Endothelial cell of umbilical vein (primary cell): ENCODE results near the gene TM9SF2. TPM values are rescaled to one million over a fixed set of nuclear protein-coding genes. Genes with fewer than 3 reads are reported as not detected.

Experiments
- BruUV-seq: library from RNA; stranded (reverse); fragments of 400-500 nt; replicated peaks from 2 replicates; lab custom pipeline; 2021; lab: Mats Ljungman, UMichigan
- CTCF ChIA-PET: fragments of 300-600, 350-600 bp; sonication (Branson Sonifier 250); formaldehyde crosslinking; loops from one replicate; lab custom pipeline; 2021; ENCODE audit warnings: antibody characterized with exemption, inconsistent platforms; lab: Charles Lee
- POLR2A ChIA-PET: fragments of 300-600, 350-600 bp; sonication (Branson Sonifier 250); formaldehyde crosslinking; loops from one replicate; lab custom pipeline; 2021; ENCODE audit warnings: antibody characterized with exemption, inconsistent platforms; lab: Charles Lee
- DNase-seq: peaks from one replicate; pipeline ENCODE4 v3.0.0-alpha.2; 2011; ENCODE audit warnings: low read depth, low spot score
- FAIRE-seq: peaks from 2 replicates; lab custom pipeline; 2011; peaks lifted over from hg19 to GRCh38; lab: Jason Lieb, UNC
- H2AFZ ChIP-seq: 2 replicates; pipeline ENCODE4 v1.6.0; 2012; ENCODE audit warnings: low read depth, low read length, control low read depth, inconsistent platforms
- H3K27ac ChIP-seq: 2 replicates; pipeline ENCODE4 v1.5.1; 2011; ENCODE audit warnings: low read depth, mild to moderate bottlenecking, control low read depth, low read length, moderate library complexity; ENCODE audit not compliant: insufficient read depth
- H3K27me3 ChIP-seq, 2 experiments: 2 replicates each; pipeline versions ENCODE4 v1.6.0 to v1.6.1; 2011; ENCODE audit warnings: low read length in 2 of 2, mixed read lengths in 1 of 2; ENCODE audit not compliant: control insufficient read depth in 2 of 2, insufficient read depth in 2 of 2
- H3K36me3 ChIP-seq, 2 experiments: 2 replicates in 1 of 2; 3 replicates in 1 of 2; pipeline ENCODE4 v1.5.1; 2011; ENCODE audit warnings: low read length in 2 of 2, mild to moderate bottlenecking in 1 of 2, moderate library complexity in 1 of 2; ENCODE audit not compliant: control insufficient read depth in 2 of 2, insufficient read depth in 2 of 2; ENCODE audit errors: extremely low read depth in 1 of 2
- H3K4me1 ChIP-seq: 3 replicates; pipeline ENCODE4 v1.5.1; 2011; ENCODE audit warnings: mild to moderate bottlenecking, low read length; ENCODE audit not compliant: control insufficient read depth, insufficient read depth; ENCODE audit errors: extremely low read depth
- H3K4me2 ChIP-seq: 2 replicates; pipeline ENCODE4 v1.6.1; 2011; ENCODE audit warnings: low read length, control low read depth, mixed read lengths; ENCODE audit not compliant: insufficient read depth
- H3K4me3 ChIP-seq, 3 experiments: fragments of 200-600 bp in 1 of 3; sonication (generic), shearing (Covaris generic) in 1 of 3; replicated peaks in 1 of 3; 2 replicates each; pipeline ENCODE4 v1.5.1; 2011 to 2016; ENCODE audit warnings: control low read depth in 3 of 3, low read length in 3 of 3, mild to moderate bottlenecking in 2 of 3, inconsistent platforms in 1 of 3, low read depth in 1 of 3, moderate library complexity in 1 of 3; ENCODE audit not compliant: insufficient read depth in 1 of 3
- H3K79me2 ChIP-seq: 2 replicates; pipeline ENCODE4 v1.6.0; 2012; ENCODE audit warnings: low read length, inconsistent platforms; ENCODE audit not compliant: control insufficient read depth, insufficient read depth
- H3K9ac ChIP-seq: replicated peaks from 2 replicates; pipeline ENCODE3; 2011; ENCODE audit warnings: low read length, control low read depth; ENCODE audit not compliant: insufficient read depth; ENCODE audit errors: extremely low read depth
- H3K9me1 ChIP-seq: replicated peaks from 3 replicates; pipeline ENCODE4 v1.6.0; 2011; ENCODE audit warnings: mild to moderate bottlenecking, low read length; ENCODE audit not compliant: control insufficient read depth, insufficient read depth; ENCODE audit errors: extremely low read depth
- H3K9me3 ChIP-seq: replicated peaks from 2 replicates; pipeline ENCODE4 v1.5.1; 2012; ENCODE audit warnings: low read length, inconsistent platforms; ENCODE audit not compliant: control insufficient read depth, insufficient read depth
- H4K20me1 ChIP-seq: replicated peaks from 2 replicates; pipeline ENCODE3; 2011; ENCODE audit warnings: mild to moderate bottlenecking, low read length; ENCODE audit not compliant: control insufficient read depth, insufficient read depth; ENCODE audit errors: extremely low read depth
- CTCF ChIP-seq, 2 donors: IDR thresholded peaks; 1 replicate in 1 of 2; 2 replicates in 1 of 2; pipeline ENCODE4 v1.5.1; 2011; ENCODE audit warnings: low read length in 2 of 2, mild to moderate bottlenecking in 2 of 2, moderate library complexity in 2 of 2, control low read depth in 1 of 2, inconsistent platforms in 1 of 2, low read depth in 1 of 2; ENCODE audit not compliant: insufficient read depth in 1 of 2; ENCODE audit errors: extremely low read depth in 1 of 2
- EZH2 ChIP-seq: IDR thresholded peaks from 2 replicates; pipeline ENCODE4 v1.6.1; 2012; ENCODE audit warnings: borderline replicate concordance, low read depth, mild to moderate bottlenecking, moderate library complexity, low read length, inconsistent platforms; ENCODE audit not compliant: severe bottlenecking
- FOS ChIP-seq: IDR thresholded peaks from 2 replicates; pipeline ENCODE4 v1.6.1; 2011; ENCODE audit warnings: mild to moderate bottlenecking, low read length, moderate library complexity, borderline replicate concordance; ENCODE audit not compliant: insufficient read depth
- GATA2 ChIP-seq: IDR thresholded peaks from 2 replicates; pipeline ENCODE4 v1.7.0; 2011; ENCODE audit warnings: low read depth, mild to moderate bottlenecking, moderate library complexity, mixed read lengths, low read length; ENCODE audit not compliant: insufficient read length, insufficient read depth
- JUN ChIP-seq: IDR thresholded peaks from 2 replicates; pipeline ENCODE4 v1.6.1; 2011; ENCODE audit warnings: borderline replicate concordance, low read depth; ENCODE audit not compliant: insufficient read length, insufficient read depth
- MAX ChIP-seq: IDR thresholded peaks from 2 replicates; pipeline ENCODE4 v1.6.1; 2011; ENCODE audit not compliant: insufficient read depth, insufficient read length
- MYC ChIP-seq: IDR thresholded peaks from one replicate; pipeline ENCODE4 v1.6.1; 2011; ENCODE audit warnings: mild to moderate bottlenecking, low read depth, low read length
- POLR2A ChIP-seq: IDR thresholded peaks from 2 replicates; pipeline ENCODE4 v1.6.1; 2012; ENCODE audit warnings: low read depth, mild to moderate bottlenecking, control low read depth, low read length
- POLR2AphosphoS5 ChIP-seq: IDR thresholded peaks from 2 replicates; pipeline ENCODE4 v1.6.1; 2012; ENCODE audit warnings: low read depth, mild to moderate bottlenecking, control low read depth, low read length, moderate library complexity; ENCODE audit not compliant: insufficient read depth
- dilution Hi-C: fragments of 300-500 bp; cut with MboI; formaldehyde crosslinking; loops from one replicate; pipeline ENCODE4 v1.15.0; 2019; ENCODE audit warnings: low sequenced_read_pairs; ENCODE audit not compliant: extremely low pct_ligation_motif_present
- intact Hi-C: fragments of 100-400 bp; cut with micrococcal nuclease; formaldehyde crosslinking; loops from one replicate; pipeline ENCODE4 v1.10.0; 2022
- polyA plus RNA-seq, 4 experiments: library from polyadenylated mRNA; depleted of rRNA in 3 of 4; stranded (reverse) in 3 of 4; unstranded in 1 of 4; fragments of >200 nt; gene quantifications; 2 replicates each; pipeline versions ENCODE4 v1.2.1 to v1.2.3, GENCODE V29; 2011 to 2012; ENCODE audit warnings: missing spikeins in 1 of 4
- total RNA-seq: library from RNA; stranded (reverse); gene quantifications from 2 replicates; pipeline ENCODE4 v1.2.3, GENCODE V29; 2021

TM9SF2 gene
- total and polyA plus RNA-seq, 2 donors (not counting 3 experiments of a cell fraction or from before 2014, with no cell fraction given) = 76.0 to 90.0 TPM

DNA sequence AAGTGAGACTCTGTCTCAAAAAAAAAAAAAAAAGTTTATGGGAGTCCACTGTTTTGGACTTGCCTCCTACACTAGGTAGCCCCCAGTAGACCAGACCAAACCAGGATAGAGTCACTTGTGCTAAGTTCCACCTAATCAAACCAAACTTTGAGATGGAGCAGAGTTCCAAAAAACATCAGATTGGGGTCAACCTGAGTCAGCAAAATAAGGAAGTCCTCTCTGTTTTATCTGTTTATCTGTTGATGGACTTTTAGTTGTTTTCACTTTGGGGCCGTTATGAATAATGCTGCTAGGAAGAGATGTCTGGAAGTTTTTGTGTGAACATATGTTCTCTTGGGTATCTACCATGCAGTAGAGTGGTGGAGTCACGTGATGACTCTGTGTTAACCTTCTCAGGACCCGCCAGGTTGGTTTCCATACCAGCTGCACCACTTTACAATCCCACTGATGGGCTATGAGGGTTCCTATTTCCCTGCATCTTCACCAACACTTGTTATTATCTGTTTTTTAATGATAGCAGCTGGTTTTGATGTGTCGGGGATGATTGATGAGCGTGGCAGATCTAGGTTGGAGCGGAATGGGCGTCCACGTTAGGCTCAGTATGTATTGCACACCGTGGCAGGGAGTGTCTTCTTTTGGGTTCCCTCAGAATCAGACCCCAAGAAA lies 46.6 kb upstream of the TM9SF2 start:
- no peaks in the 10 kb centered on the region for H4K20me1 ChIP-seq
- TF ChIP-seq MAX (no peak), POLR2A (no peak), EZH2 (no peak), POLR2AphosphoS5 (no peak), FOS (no peak), CTCF (IDR thresholded peaks at IDR 0.05; ENCODE audit: extremely low read depth in 1 of 2, insufficient read depth in 1 of 2, low read depth in 1 of 2, low read length in 2 of 2) (no peak), MYC (no peak), GATA2 (no peak), JUN (no peak)
- peaks cover 11 to 29% of the 10 kb centered on the region in 2 experiments for H3K27me3 ChIP-seq
- FAIRE-seq (no peak), DNase-seq (no peak)
- H3K27ac ChIP-seq = no peak overlapping the region
- H3K9me1 ChIP-seq = no peaks in the 10 kb centered on the region
- no peaks in the 10 kb centered on the region for H3K9me3 ChIP-seq
- dilution Hi-C loops (no loop called here), intact Hi-C loops (no loop called here)
- H3K36me3 ChIP-seq = no peaks in the 10 kb centered on the region
- H3K4me3 ChIP-seq = no peak overlapping the region
- no peak overlapping the region for H3K9ac ChIP-seq
- no TSS peak for BruUV-seq
- POLR2A ChIA-PET = no interaction called here
- H3K4me2 ChIP-seq = no peak overlapping the region
- CTCF ChIA-PET = no interaction called here
- no peak overlapping the region for H2AFZ ChIP-seq
- H3K79me2 ChIP-seq = no peaks in the 10 kb centered on the region
- no peaks in the 10 kb centered on the region for H3K4me1 ChIP-seq
